ENCODE data around the gene GRIK4. TPM values are rescaled to one million over a fixed set of nuclear protein-coding genes. Genes with fewer than 3 reads are reported as not detected.

Gene GRIK4
- total and polyA plus RNA-seq, 8 donors: 0.06 to 0.31 TPM; not detected in 6

DNA sequence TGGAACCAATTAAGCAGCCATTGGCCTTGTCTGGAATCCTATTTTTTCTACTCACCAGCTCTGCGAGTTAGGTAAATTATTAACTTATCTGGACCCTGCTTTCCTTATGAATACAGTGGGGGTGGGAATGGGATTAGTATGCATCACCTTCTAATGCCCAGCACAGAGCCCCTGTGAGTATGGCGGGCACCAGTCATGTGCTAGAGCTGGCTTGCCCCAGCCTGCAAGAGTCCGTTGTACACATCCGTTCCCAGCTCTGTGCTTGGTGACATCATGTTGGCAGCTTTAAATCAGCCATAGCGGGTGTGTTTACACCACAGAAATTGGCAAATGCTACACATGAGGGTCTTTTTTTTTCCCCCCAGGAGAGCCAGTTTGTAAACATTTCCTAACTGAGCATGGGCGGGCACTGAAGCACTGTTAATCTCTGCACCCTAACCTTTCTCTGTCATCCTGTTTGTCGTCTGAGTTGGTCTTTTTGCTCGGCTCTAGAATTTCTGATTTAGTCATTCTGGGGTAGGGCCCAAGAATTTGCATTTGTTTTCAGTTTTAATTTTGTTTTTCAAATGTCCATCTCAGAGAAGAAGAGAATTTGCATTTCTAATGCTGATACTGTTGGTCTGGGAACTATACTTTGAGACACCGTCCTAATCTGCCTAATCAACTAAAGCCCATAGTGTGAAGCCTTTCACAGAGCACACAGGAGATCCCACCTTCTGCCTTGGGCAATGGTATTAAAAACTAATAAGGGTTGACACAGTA is 382.1 kb downstream of the GRIK4 start:
- H3K27ac ChIP-seq: no peak overlapping the region
- DNase-seq: no peak
- no peaks in the 10 kb centered on the region for H3K9me3 ChIP-seq
- no peak overlapping the region for H3K4me3 ChIP-seq
- no peaks in the 10 kb centered on the region for H3K4me1 ChIP-seq
- TF ChIP-seq EP300 (IDR thresholded peaks at IDR 0.05) (no peak), POLR2A (IDR thresholded peaks at IDR 0.05) (no peak), POLR2AphosphoS5 (IDR thresholded peaks at IDR 0.05) (no peak)
- TF ChIP-seq, protein P1, sequence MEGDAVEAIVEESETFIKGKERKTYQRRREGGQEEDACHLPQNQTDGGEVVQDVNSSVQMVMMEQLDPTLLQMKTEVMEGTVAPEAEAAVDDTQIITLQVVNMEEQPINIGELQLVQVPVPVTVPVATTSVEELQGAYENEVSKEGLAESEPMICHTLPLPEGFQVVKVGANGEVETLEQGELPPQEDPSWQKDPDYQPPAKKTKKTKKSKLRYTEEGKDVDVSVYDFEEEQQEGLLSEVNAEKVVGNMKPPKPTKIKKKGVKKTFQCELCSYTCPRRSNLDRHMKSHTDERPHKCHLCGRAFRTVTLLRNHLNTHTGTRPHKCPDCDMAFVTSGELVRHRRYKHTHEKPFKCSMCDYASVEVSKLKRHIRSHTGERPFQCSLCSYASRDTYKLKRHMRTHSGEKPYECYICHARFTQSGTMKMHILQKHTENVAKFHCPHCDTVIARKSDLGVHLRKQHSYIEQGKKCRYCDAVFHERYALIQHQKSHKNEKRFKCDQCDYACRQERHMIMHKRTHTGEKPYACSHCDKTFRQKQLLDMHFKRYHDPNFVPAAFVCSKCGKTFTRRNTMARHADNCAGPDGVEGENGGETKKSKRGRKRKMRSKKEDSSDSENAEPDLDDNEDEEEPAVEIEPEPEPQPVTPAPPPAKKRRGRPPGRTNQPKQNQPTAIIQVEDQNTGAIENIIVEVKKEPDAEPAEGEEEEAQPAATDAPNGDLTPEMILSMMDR (IDR thresholded peaks at IDR 0.05): no peak
- intact Hi-C loops (cut with DNase I; ENCODE audit: low total_unique reads): no loop called here
- WGBS, 5 donors: 67 to 78% (median 70%) methylated on average over 9 of the region's 9 CpGs
- H3K36me3 ChIP-seq: no peaks in the 10 kb centered on the region
- H3K27me3 ChIP-seq: peaks cover 0 to 30% (median 0%) of the 10 kb centered on the region in 3 donors

DNA sequence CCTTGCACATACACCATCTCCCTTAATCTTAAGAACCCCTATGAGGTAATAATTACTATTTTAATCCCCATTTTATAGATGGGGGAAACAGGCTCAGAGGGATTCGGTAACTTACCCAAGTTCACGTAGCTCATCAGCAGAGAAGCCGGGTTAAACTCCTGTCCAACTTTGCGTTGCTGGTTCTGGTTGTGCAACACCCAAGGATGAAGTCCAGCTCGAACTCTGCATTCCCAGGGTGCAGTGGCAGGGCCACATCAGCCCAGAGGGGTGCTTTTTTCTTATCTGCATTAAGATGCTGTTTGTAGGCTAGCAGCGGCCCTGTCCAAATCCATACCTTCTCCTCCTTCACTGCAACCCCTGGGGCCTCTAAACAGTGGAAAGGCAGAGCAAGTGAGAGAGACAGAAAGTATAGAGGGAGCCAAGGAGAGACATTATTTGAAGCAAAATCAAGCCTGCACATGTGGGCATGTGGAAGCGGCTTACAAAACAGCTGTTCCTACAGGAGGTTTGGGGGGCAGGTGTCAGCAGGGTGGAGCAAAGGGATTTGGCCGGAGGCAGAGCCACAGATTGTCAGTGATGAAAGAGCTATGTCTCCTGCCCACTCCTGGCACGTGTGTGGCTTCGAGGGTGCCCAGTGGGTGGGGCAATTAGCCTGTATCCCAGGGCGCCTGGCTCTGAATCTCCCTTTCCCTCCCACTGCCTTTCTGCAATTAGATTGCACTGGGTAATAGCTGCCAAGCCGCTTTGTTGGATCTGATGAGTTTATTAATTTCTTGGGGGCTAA is 382.8 kb downstream of the GRIK4 start:
- Histone ChIP-seq H3K36me3 (no peaks in the 10 kb centered on the region), H3K4me1 (no peaks in the 10 kb centered on the region), H3K4me3 (no peak overlapping the region), H3K27ac (no peak overlapping the region), H3K9me3 (no peaks in the 10 kb centered on the region), H3K27me3 (peaks cover 0 to 37% (median 0%) of the 10 kb centered on the region in 3 donors)
- TF ChIP-seq EP300 (IDR thresholded peaks at IDR 0.05): no peak
- TF ChIP-seq, protein P1 (IDR thresholded peaks at IDR 0.05): no peak
- no peak for TF ChIP-seq POLR2AphosphoS5 (IDR thresholded peaks at IDR 0.05)
- TF ChIP-seq POLR2A (IDR thresholded peaks at IDR 0.05): no peak
- DNase-seq: no peak
- 66 to 74% (median 67%) methylated on average over 11 to 12 of the region's 12 CpGs for WGBS, 5 donors
- intact Hi-C loops (cut with DNase I; ENCODE audit: low total_unique reads): no loop called here

DNA sequence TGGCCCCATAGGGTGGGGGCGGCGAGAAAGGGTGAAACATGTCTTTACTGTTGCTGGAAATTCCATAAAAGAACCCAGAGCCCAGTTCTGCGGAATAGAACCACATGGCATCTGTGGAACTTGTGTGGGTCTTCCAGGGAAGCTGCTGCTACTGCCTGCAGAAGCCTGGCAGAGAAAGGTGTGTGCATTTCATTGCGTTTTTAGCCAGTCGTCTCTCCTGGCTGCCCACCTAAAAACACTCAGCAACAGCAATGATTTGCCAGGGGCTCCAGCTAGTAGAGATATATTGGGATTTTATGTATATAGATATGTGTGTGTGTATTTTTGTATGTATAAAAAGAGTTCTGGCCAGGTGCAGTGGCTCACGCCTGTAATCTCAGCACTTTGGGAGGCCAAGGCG is 385.1 kb downstream of the GRIK4 start:
- Histone ChIP-seq H3K36me3 (no peaks in the 10 kb centered on the region), H3K27me3 (peaks cover 0 to 49% (median 0%) of the 10 kb centered on the region in 3 donors), H3K4me1 (no peaks in the 10 kb centered on the region), H3K9me3 (no peaks in the 10 kb centered on the region), H3K27ac (no peak overlapping the region), H3K4me3 (no peak overlapping the region)
- TF ChIP-seq, protein P1 (IDR thresholded peaks at IDR 0.05): no peak
- TF ChIP-seq EP300 (IDR thresholded peaks at IDR 0.05) (no peak), POLR2AphosphoS5 (IDR thresholded peaks at IDR 0.05) (no peak), POLR2A (IDR thresholded peaks at IDR 0.05) (no peak)
- WGBS, 5 donors: 90 to 93% (median 91%) methylated on average over 7 of the region's 7 CpGs
- intact Hi-C loops (cut with DNase I; ENCODE audit: low total_unique reads): no loop called here
- no peak for DNase-seq

DNA sequence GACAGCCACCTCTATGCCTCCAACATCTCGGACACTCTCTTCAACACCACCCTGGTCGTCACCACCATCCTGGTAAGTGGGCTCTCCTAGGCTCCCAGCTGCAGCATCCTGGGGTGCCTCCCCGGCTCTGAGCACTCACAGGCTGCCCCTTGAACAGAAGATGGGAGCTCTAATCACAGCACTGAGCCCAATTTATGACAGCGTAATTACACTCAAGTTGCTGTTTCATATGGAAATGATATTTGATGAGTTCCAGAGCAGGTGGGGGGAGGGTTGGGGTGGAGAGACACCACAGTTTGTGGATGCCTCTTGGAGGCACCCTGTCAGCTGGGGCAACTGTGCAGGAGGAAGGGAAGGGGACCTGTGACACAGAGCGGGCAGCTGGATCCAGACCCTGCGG is 387.0 kb downstream of the GRIK4 start:
- no peaks in the 10 kb centered on the region for H3K4me1 ChIP-seq
- no peak overlapping the region for H3K4me3 ChIP-seq
- H3K36me3 ChIP-seq: no peaks in the 10 kb centered on the region
- peaks cover 0 to 55% (median 0%) of the 10 kb centered on the region in 3 donors for H3K27me3 ChIP-seq
- intact Hi-C loops (cut with DNase I; ENCODE audit: low total_unique reads): no loop called here
- WGBS, 5 donors: 82 to 91% (median 85%) methylated on average over 5 to 6 of the region's 6 CpGs
- TF ChIP-seq, protein P1 (IDR thresholded peaks at IDR 0.05): no peak
- TF ChIP-seq POLR2A (IDR thresholded peaks at IDR 0.05) (no peak), EP300 (IDR thresholded peaks at IDR 0.05) (no peak), POLR2AphosphoS5 (IDR thresholded peaks at IDR 0.05) (no peak)
- H3K27ac ChIP-seq: no peak overlapping the region
- DNase-seq: no peak
- H3K9me3 ChIP-seq: no peaks in the 10 kb centered on the region
